ENCODE results near the gene TNIK.

Gene TNIK

DNA sequence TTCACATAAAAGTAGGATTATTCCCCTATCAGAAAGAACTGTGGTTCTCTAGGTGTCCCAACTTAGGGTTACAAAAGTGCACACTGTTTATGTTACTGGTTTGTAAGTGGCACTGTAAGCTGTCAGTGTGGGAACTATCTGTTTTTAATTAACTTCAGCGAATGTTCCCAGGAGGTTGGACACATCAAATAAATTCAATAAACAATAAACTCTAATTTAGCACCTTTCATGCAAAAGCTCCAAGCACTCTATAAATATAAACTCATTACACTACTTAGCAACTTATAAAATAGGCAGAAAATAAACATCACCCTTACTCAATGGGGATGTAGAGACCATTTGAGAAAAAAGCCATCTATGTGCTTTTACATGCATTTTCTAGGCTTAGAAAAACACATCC is 265.2 kb downstream of the TNIK start:
- H3K4me3 ChIP-seq (ENCODE audit: low read depth, low read length), result no peak overlapping the region
- TF ChIP-seq, protein P1, sequence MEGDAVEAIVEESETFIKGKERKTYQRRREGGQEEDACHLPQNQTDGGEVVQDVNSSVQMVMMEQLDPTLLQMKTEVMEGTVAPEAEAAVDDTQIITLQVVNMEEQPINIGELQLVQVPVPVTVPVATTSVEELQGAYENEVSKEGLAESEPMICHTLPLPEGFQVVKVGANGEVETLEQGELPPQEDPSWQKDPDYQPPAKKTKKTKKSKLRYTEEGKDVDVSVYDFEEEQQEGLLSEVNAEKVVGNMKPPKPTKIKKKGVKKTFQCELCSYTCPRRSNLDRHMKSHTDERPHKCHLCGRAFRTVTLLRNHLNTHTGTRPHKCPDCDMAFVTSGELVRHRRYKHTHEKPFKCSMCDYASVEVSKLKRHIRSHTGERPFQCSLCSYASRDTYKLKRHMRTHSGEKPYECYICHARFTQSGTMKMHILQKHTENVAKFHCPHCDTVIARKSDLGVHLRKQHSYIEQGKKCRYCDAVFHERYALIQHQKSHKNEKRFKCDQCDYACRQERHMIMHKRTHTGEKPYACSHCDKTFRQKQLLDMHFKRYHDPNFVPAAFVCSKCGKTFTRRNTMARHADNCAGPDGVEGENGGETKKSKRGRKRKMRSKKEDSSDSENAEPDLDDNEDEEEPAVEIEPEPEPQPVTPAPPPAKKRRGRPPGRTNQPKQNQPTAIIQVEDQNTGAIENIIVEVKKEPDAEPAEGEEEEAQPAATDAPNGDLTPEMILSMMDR (IDR thresholded peaks at IDR 0.05; ENCODE audit: low read depth, low read length), result no peak

DNA sequence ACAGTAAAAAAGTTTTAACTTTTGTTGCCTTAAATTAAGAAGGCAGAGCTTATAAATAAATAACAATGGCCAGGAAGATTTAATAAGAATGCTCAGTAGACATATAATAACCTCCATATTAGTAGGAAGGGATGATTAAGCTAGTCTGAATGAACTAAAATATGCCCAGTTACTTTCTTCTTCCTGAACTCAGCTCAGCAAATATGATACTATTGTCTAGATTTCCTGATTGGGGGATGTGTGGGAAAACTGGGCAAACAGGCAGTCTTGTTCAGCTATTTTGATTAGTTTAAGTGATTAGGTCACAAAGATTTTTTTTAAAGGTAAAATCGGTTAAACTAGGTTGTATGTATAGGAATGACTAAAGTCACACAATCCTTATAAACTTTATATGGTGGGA is 266.5 kb downstream of the TNIK start:
- TF ChIP-seq, protein P1 (IDR thresholded peaks at IDR 0.05; ENCODE audit: low read depth, low read length), result no peak
- no peak overlapping the region for H3K4me3 ChIP-seq (ENCODE audit: low read depth, low read length)

DNA sequence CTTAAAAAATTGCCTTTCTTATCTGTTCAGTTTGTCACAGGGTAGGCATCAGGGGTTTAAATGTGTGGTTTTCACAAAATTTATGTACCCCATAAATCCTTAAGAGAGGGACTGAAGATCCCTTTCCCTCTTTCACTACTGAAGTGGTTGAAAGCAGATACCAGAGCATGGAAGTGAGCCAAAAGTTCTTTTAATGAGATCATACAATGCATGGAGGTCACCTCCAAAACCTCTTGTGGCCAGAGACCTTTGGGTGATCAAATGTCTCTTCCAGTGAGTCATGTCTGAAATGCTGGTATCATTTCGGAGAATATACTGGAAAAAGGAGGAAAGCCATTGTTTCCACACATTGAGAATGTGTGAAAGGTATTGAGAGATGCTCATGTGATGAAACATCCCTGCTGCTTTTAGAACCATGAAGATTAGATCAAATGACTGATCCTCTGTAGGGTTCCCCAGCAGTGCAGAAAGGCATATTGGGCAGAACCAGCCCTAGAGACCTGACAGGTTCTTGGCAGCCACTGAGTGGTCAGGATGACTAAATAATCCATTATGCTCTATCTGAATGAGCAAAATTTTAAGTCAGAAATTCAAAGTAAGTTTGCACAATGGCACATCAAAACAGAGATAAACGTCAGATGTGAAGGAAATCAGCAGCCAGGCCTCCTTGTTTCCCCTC is 267.9 kb downstream of the TNIK start:
- no peak overlapping the region for H3K4me3 ChIP-seq (ENCODE audit: low read depth, low read length)
- TF ChIP-seq, protein P1 (IDR thresholded peaks at IDR 0.05; ENCODE audit: low read depth, low read length), result no peak

DNA sequence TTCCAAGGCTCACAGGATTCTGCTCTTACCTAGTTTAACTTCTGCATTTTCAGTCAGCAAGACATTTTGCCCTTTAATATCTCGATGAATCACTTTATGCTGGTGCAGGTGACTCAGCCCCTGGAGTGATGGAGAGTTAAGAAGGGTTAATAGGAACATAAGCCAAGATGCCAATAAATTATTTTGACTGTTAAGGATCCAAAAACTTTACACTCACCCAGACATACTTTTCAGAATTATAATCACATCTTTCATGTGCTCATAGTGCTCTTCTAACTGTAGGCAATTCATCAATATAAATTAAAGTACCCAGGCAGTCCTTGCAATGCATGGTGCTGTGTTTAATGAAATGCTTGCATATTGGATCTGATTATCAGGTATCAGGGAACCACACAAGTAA is 269.5 kb downstream of the TNIK start:
- TF ChIP-seq, protein P1 (IDR thresholded peaks at IDR 0.05; ENCODE audit: low read depth, low read length), result no peak
- H3K4me3 ChIP-seq (ENCODE audit: low read depth, low read length), result no peak overlapping the region

DNA sequence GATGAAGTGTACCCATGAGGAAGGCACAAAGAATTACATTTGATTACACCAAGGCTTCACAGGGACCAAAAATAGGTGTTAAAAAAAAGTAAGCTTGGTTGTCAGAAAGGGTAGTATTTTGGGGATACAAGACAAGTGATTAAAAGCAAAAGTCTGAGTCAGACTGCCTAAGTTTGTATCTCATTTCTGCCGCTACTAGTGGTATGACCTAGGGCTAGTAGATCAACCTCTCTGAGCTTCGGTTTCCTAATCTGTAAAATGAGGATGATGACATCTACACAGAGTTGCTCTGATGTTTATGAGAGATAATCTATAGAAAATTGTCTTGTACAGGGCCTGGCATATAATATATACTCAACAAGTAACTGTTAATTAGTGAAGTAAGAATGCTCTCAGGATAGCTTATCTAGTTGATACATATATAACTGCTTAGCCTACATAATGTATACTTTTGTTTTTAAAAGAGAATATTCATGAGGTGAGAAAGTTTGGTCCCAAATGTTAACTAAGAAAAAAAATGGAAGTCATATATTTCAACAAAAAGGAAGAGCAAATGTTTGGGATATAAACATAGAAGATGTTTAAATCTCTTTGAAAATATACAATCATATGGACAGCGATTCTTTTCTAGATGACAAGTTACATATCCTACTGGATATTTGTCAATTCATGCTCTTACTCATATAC is 270.7 kb downstream of the TNIK start:
- TF ChIP-seq, protein P1 (IDR thresholded peaks at IDR 0.05; ENCODE audit: low read depth, low read length), result no peak
- H3K4me3 ChIP-seq (ENCODE audit: low read depth, low read length), result no peak overlapping the region

DNA sequence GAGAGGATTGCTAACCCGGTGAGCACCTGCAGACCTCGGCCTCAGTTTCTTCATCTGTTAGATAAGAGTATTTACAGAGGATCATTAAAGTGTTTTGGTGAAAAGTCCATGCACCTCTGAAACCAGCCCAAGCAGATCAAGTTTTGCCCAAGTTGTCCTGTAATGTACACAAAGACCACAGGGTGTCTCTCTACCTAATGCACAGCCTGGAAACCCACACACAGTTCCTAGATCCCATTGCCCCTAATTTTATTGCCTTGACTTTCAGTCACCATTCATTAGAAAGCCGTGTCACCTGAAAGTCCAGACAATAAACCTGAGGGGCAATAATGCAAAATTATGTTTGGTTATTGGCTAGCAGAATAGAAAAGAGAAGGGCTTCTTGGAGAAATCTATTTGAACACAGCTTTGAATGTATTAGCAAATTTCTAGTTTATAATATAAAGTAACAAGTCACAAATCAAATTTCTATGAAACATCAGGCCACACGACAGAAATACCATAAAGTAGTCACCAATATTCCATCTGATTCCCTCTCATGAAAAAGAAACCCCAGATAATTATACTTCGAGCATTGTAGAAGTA is 272.4 kb downstream of the TNIK start:
- TF ChIP-seq, protein P1 (IDR thresholded peaks at IDR 0.05; ENCODE audit: low read depth, low read length), result peak; percentile 43
- H3K4me3 ChIP-seq (ENCODE audit: low read depth, low read length), result no peak overlapping the region

Data from WI38 (cell line).